Vagina (tissue), 2 donors: ENCODE measurements around the gene KDELR3. TPM values are rescaled to one million over a fixed set of nuclear protein-coding genes. Genes with fewer than 3 reads are reported as not detected.

Experiments
- DNase-seq, 2 donors: peaks; one replicate each; pipeline ENCODE4 v3.0.0-alpha.2; 2017; ENCODE audit errors: extremely low spot score in 2 of 2
- H3K27ac ChIP-seq: fragments of 200-600 bp; sonication (generic); one replicate; pipeline ENCODE4 v1.5.1; 2019
- H3K27me3 ChIP-seq: fragments of 200-600 bp; sonication (generic); one replicate; pipeline ENCODE4 v1.5.1; 2019
- H3K36me3 ChIP-seq, 2 donors: fragments of 200-600 bp; sonication (generic); one replicate each; pipeline ENCODE4 v1.5.1; 2017 to 2019
- H3K4me1 ChIP-seq: fragments of 200-600 bp; sonication (generic); one replicate; pipeline ENCODE4 v1.5.1; 2019
- H3K4me3 ChIP-seq, 2 donors: fragments of 200-600 bp; sonication (generic); 1 replicate in 1 of 2; 2 replicates in 1 of 2; pipeline ENCODE4 v1.5.1; 2016 to 2019
- H3K9me3 ChIP-seq: fragments of 200-600 bp; sonication (generic); one replicate; pipeline ENCODE4 v1.5.1; 2019
- POLR2A ChIP-seq, 2 donors: fragments of 450-650 bp; IDR thresholded peaks; one replicate each; pipeline ENCODE4 v1.6.1; 2017; ENCODE audit warnings: antibody characterized with exemption in 2 of 2, mild to moderate bottlenecking in 2 of 2, moderate library complexity in 2 of 2
- POLR2AphosphoS5 ChIP-seq, 2 donors: sonication (generic); formaldehyde crosslinking; IDR thresholded peaks; one replicate each; pipeline ENCODE4 v1.9.0; 2017; ENCODE audit warnings: antibody characterized with exemption in 2 of 2, mild to moderate bottlenecking in 2 of 2, low read depth in 1 of 2; ENCODE audit not compliant: insufficient read depth in 1 of 2
- intact Hi-C: fragments of 100-400 bp; cut with DNase I; formaldehyde crosslinking; loops from one replicate; pipeline ENCODE4 v1.15.1; 2023
- total RNA-seq: library from RNA; depleted of rRNA; stranded (reverse); fragments of >200 nt; gene quantifications from one replicate; pipeline ENCODE4 v1.2.3, GENCODE V29; 2016
- TF ChIP-seq, protein P1 (sequence below), 3 experiments: fragments of 450-650 bp in 2 of 3; fragments of 200-600 bp in 1 of 3; sonication (generic) in 1 of 3; IDR thresholded peaks; one replicate each; pipeline ENCODE4 v1.5.1; 2017 to 2019; ENCODE audit warnings: antibody characterized with exemption in 3 of 3, mild to moderate bottlenecking in 2 of 3, moderate library complexity in 2 of 3

The KDELR3 gene
- total RNA-seq, 1 donor from 2014 or later = 3.9 TPM

DNA sequence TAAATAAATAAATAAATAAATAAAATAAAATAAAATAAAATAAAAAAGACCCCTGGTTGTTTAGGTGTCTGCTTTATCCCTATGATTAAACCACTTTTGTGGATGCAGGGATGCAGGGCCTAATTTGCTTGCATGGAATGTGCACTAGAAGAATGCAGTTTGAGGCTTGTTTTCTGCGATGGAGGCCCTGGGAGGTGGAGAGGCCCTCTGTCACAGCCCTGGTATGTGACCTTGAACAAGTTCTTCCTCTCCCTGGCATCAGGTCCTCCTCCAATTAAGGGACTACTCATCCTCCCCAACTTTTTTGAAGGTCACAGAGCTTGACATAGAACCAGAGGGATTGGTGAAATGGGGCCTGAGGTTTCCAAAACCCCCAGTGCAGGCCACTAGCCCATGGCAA lies 35.6 kb upstream of the KDELR3 start:
- Histone ChIP-seq H3K27me3 (no peaks in the 10 kb centered on the region), H3K36me3 (no peaks in the 10 kb centered on the region), H3K9me3 (no peaks in the 10 kb centered on the region), H3K4me3 (no peak overlapping the region), H3K27ac (no peak overlapping the region), H3K4me1 (no peaks in the 10 kb centered on the region)
- DNase-seq = no peak
- no peak for TF ChIP-seq POLR2AphosphoS5 (IDR thresholded peaks at IDR 0.05; ENCODE audit: insufficient read depth in 1 of 2, low read depth in 1 of 2)
- TF ChIP-seq, protein P1, sequence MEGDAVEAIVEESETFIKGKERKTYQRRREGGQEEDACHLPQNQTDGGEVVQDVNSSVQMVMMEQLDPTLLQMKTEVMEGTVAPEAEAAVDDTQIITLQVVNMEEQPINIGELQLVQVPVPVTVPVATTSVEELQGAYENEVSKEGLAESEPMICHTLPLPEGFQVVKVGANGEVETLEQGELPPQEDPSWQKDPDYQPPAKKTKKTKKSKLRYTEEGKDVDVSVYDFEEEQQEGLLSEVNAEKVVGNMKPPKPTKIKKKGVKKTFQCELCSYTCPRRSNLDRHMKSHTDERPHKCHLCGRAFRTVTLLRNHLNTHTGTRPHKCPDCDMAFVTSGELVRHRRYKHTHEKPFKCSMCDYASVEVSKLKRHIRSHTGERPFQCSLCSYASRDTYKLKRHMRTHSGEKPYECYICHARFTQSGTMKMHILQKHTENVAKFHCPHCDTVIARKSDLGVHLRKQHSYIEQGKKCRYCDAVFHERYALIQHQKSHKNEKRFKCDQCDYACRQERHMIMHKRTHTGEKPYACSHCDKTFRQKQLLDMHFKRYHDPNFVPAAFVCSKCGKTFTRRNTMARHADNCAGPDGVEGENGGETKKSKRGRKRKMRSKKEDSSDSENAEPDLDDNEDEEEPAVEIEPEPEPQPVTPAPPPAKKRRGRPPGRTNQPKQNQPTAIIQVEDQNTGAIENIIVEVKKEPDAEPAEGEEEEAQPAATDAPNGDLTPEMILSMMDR (IDR thresholded peaks at IDR 0.05) = no peak
- no peak for TF ChIP-seq POLR2A (IDR thresholded peaks at IDR 0.05)
- intact Hi-C loops = no loop called here

GRCh38 chr22:38433871-38434270 lies 34.0 kb upstream of the KDELR3 start:
- Histone ChIP-seq H3K4me3 (no peak overlapping the region), H3K9me3 (no peaks in the 10 kb centered on the region), H3K27ac (no peak overlapping the region), H3K27me3 (no peaks in the 10 kb centered on the region), H3K36me3 (no peaks in the 10 kb centered on the region), H3K4me1 (no peaks in the 10 kb centered on the region)
- intact Hi-C loops = no loop called here
- TF ChIP-seq POLR2A (IDR thresholded peaks at IDR 0.05) (no peak), POLR2AphosphoS5 (IDR thresholded peaks at IDR 0.05; ENCODE audit: insufficient read depth in 1 of 2, low read depth in 1 of 2) (no peak)
- TF ChIP-seq, protein P1 (IDR thresholded peaks at IDR 0.05) = no peak
- no peak for DNase-seq

DNA sequence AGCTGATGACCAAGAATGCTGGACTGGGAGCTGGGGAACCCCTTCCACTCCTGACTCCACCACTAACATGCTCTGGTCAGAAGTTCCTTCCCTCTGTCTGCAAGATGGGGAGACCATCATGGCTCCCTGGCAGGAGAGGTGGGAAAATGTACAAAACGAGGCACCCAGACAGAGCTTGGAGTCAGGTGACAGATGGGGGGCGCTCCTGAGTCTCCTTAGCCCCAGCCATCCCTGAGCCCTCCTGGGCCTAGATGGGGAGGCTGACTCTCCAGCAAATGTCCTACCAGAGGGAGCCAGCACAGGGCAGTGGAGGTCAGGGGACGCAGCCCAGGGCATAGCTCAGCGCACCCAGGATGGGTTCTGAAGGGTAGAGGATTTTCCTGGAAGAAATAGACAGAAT lies 32.9 kb upstream of the KDELR3 start:
- intact Hi-C loops = no loop called here
- Histone ChIP-seq H3K9me3 (no peaks in the 10 kb centered on the region), H3K4me3 (no peak overlapping the region), H3K4me1 (no peaks in the 10 kb centered on the region), H3K27ac (no peak overlapping the region), H3K36me3 (no peaks in the 10 kb centered on the region), H3K27me3 (no peaks in the 10 kb centered on the region)
- no peak for DNase-seq
- TF ChIP-seq, protein P1 (IDR thresholded peaks at IDR 0.05) = no peak
- TF ChIP-seq POLR2A (IDR thresholded peaks at IDR 0.05) = no peak
- TF ChIP-seq POLR2AphosphoS5 (IDR thresholded peaks at IDR 0.05; ENCODE audit: insufficient read depth in 1 of 2, low read depth in 1 of 2) = no peak

- TF ChIP-seq POLR2A (IDR thresholded peaks at IDR 0.05) (no peak), POLR2AphosphoS5 (IDR thresholded peaks at IDR 0.05; ENCODE audit: insufficient read depth in 1 of 2, low read depth in 1 of 2) (no peak)
- TF ChIP-seq, protein P1 (IDR thresholded peaks at IDR 0.05) = no peak
- Histone ChIP-seq H3K4me3 (no peak overlapping the region), H3K27ac (no peak overlapping the region), H3K4me1 (no peaks in the 10 kb centered on the region), H3K36me3 (no peaks in the 10 kb centered on the region), H3K9me3 (no peaks in the 10 kb centered on the region), H3K27me3 (no peaks in the 10 kb centered on the region)
- no peak for DNase-seq
- intact Hi-C loops = no loop called here
Observed at GRCh38 chr22:38435965-38436364, 31.9 kb upstream of the KDELR3 start.

- Histone ChIP-seq H3K4me3 (no peak overlapping the region), H3K36me3 (no peaks in the 10 kb centered on the region), H3K9me3 (no peaks in the 10 kb centered on the region), H3K4me1 (no peaks in the 10 kb centered on the region), H3K27ac (no peak overlapping the region), H3K27me3 (no peaks in the 10 kb centered on the region)
- DNase-seq = no peak
- intact Hi-C loops = no loop called here
- TF ChIP-seq POLR2AphosphoS5 (IDR thresholded peaks at IDR 0.05; ENCODE audit: insufficient read depth in 1 of 2, low read depth in 1 of 2) (no peak), POLR2A (IDR thresholded peaks at IDR 0.05) (no peak)
- TF ChIP-seq, protein P1 (IDR thresholded peaks at IDR 0.05) = no peak
Observed at GRCh38 chr22:38436629-38437395, 31.1 kb upstream of the KDELR3 start.
